GM21381 (cell line): ENCODE measurements around the gene ENTREP1.
"Not testable (repeated sequence)": the region's sequence is repeated elsewhere in the genome, so short reads cannot be mapped to it uniquely, and the experiment has no call there.

Experiments used
- ATAC-seq: cut with Tn5 transposase; IDR thresholded peaks from one replicate; pipeline ENCODE4 v1.9.1; 2021; ENCODE audit warnings: mild to moderate bottlenecking, moderate library complexity; ENCODE audit not compliant: unreplicated experiment

The ENTREP1 gene

GRCh38 chr9:69440254-69440955 lies 115.4 kb downstream of the ENTREP1 start:
- ATAC-seq, result not testable (repeated sequence)
